ENCODE results near the gene BAD. TPM values are rescaled to one million over a fixed set of nuclear protein-coding genes. Genes with fewer than 3 reads are reported as not detected.

Gene BAD
- polyA plus RNA-seq, 1 donor = 39.6 TPM

DNA sequence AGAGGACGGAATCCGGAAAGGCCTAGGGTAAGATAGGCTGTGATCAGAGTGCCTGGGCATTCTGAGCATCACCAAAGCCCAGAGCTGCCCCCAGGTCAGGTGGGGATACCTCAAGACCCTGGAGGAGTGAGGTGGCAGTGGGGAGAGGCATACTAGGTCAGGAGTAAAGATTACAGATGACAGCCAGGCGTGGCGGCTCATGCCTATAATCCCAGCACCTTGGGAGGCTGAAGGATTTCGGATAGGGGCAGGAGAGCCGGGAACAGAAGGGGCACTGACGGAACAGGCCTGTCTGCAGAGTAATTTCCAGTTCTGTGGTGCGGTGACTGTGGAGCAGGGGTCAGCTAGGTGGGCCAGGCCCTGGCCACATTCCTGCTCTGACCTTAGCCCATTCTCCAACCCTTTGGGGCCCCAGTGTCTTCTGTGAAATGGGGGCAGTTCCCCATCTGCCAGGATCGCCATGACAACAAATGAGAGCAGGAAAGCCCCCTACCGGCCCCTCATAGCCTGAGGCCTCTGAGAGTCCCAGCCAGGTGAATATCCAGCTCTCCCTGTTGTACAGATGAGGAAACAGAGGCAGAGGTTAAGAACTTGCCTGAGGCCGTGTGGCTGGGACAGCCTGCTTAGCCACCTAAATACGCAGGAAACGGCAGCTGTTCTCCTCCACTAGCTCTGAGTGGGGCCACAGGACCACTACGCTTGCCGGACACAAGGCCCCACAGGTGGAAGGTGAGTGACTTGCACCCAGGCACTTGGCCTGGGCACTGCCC is 9.2 kb downstream of the BAD start:
- DNase-seq = no peak
- Histone ChIP-seq H3K4me1 (ENCODE audit: control insufficient read depth, insufficient read depth, low read length) (peaks cover 21% of the 10 kb centered on the region), H3K27me3 (ENCODE audit: control insufficient read depth, insufficient read depth, low read length) (no peaks in the 10 kb centered on the region), H3K36me3 (ENCODE audit: control insufficient read depth, insufficient read depth, low read length) (peaks cover 31% of the 10 kb centered on the region), H3K27ac (ENCODE audit: low read length) (no peak overlapping the region), H3K4me3 (ENCODE audit: low read length) (no peak overlapping the region), H3K9me3 (ENCODE audit: control insufficient read depth, low read depth, low read length) (no peaks in the 10 kb centered on the region)
- no CpG with 5 or more reads among the region's 15 CpGs for WGBS (ENCODE audit: insufficient coverage, low lambda C conversion rate)

DNA sequence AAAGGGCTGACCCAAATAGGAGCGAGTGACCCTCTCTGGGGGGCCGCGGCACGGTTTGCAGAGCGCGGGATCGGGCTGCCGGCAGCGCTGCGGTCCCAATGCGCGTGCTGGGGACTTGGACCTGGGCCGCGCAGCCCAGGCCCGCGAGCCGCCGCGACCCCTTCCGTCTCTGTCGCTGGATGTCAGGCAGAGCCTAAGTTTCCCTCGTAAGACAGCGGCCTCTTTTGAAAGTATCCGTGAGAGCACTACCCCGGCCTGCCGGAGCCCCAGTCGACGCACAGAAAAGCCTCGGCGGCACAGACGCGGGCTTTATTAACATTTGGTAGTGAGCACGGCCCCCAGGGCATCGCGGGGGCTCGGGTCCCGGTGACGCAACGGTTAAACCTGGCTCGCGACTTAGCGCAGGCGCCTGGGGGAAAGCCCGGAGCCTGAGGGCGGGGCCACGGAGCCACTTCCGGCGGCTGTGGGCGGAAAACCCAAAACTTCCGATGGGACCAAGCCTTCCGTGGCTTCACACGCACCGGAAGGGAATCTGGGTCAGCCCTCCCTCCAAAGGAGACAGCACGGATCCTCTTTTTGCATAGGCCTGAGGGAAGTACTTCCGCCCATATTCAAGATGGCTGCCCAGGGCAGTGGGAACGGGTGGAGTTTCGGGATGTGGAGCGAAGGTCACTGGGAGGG is 14.8 kb downstream of the BAD start:
- peak overlapping the region; percentile 93 for H3K27ac ChIP-seq (ENCODE audit: low read length)
- peaks cover 38% of the 10 kb centered on the region for H3K4me1 ChIP-seq (ENCODE audit: control insufficient read depth, insufficient read depth, low read length)
- peak; percentile 99 to 100 for DNase-seq
- H3K36me3 ChIP-seq (ENCODE audit: control insufficient read depth, insufficient read depth, low read length) = peaks cover 34% of the 10 kb centered on the region
- WGBS (ENCODE audit: insufficient coverage, low lambda C conversion rate) = no CpG with 5 or more reads among the region's 58 CpGs
- peak overlapping the region; percentile 78 for H3K4me3 ChIP-seq (ENCODE audit: low read length)
- H3K27me3 ChIP-seq (ENCODE audit: control insufficient read depth, insufficient read depth, low read length) = no peaks in the 10 kb centered on the region
- H3K9me3 ChIP-seq (ENCODE audit: control insufficient read depth, low read depth, low read length) = no peaks in the 10 kb centered on the region

DNA sequence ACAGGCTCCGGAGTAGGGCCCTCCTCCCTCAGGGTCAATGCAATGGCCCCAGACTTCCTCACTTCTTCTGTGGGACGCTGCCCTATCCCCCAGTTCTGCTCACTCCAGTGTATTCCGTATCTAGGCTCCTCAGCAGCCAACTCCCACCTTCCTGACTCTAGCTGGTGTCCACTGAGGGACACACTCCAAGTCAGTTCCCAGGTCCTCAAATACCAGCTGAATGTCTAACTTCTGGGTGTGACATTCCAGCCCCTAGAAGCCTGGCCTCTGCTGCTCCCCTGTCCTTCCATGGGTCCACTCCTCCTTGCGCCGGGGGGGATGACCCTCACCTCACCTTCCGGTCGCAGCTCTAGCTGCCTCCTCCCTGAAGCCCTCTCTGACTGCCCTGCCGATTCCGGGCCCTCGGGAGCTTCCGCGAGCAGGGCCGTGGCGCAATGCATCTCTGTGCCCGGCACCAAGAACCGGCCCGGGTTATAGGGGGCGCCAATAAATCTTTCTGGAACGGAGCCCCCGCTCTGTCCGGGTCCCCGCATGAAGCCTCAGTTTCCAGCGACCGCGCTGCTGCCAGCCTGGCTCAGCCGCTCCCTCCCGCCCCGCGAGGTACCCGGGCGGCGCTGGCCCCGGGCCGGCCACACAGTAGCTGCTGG is 15.4 kb downstream of the BAD start:
- Histone ChIP-seq H3K27ac (ENCODE audit: low read length) (peak overlapping the region; percentile 93), H3K27me3 (ENCODE audit: control insufficient read depth, insufficient read depth, low read length) (no peaks in the 10 kb centered on the region), H3K4me3 (ENCODE audit: low read length) (peak overlapping the region; percentile 78), H3K9me3 (ENCODE audit: control insufficient read depth, low read depth, low read length) (no peaks in the 10 kb centered on the region), H3K36me3 (ENCODE audit: control insufficient read depth, insufficient read depth, low read length) (peaks cover 41% of the 10 kb centered on the region), H3K4me1 (ENCODE audit: control insufficient read depth, insufficient read depth, low read length) (peaks cover 38% of the 10 kb centered on the region)
- peak; percentile 36 to 69 for DNase-seq
- WGBS (ENCODE audit: insufficient coverage, low lambda C conversion rate) = no CpG with 5 or more reads among the region's 34 CpGs

DNA sequence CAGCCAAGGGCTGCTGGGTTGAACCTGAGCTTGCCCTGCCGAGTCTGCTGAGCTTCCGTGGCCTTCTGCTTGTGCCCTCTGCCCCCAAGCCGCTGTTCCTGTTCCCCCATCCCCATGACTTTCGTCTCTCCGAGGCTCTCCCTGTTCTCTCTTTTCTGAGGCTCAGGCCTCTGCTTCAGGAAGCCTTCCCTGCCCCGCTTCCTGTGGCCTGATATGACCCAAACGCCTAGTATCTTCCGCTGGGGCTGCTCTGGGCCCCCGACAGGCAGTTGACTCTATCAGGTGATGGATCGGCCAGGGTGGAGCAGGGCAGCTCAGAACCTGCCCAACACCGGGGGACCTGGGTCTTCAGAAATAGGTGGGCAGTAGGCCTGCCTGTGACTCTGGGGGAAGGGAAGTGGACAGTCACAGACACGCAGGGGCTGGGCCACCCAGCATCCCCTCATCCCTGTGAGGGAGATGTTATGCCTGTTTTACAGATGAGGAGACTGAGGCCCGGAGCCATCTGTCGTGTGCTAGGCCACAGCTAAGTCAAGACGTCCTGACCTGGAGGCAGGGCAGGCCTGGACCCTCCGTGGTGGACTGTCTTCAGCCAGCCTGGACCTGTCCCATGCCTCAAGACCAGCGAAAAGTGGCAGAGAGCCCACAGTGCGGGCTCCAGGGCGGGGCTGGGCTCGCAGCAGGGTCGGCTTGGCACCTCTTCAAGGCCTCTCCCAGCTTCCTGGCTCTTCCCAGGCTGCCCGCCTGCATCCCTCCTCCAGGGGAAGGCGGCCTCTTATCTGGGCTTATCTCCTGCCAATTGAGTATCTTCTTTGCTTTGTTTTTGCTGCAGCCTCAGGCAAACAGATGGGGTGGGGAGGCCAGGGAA is 16.2 kb downstream of the BAD start:
- Histone ChIP-seq H3K4me1 (ENCODE audit: control insufficient read depth, insufficient read depth, low read length) (peaks cover 31% of the 10 kb centered on the region), H3K27me3 (ENCODE audit: control insufficient read depth, insufficient read depth, low read length) (no peaks in the 10 kb centered on the region), H3K4me3 (ENCODE audit: low read length) (peak overlapping the region; percentile 78), H3K36me3 (ENCODE audit: control insufficient read depth, insufficient read depth, low read length) (peaks cover 48% of the 10 kb centered on the region), H3K27ac (ENCODE audit: low read length) (peak overlapping the region; percentile 93), H3K9me3 (ENCODE audit: control insufficient read depth, low read depth, low read length) (no peaks in the 10 kb centered on the region)
- peak in 1 of 2 donors; percentile 50 for DNase-seq
- 80% methylated on average over 1 of the region's 23 CpGs for WGBS (ENCODE audit: insufficient coverage, low lambda C conversion rate)

DNA sequence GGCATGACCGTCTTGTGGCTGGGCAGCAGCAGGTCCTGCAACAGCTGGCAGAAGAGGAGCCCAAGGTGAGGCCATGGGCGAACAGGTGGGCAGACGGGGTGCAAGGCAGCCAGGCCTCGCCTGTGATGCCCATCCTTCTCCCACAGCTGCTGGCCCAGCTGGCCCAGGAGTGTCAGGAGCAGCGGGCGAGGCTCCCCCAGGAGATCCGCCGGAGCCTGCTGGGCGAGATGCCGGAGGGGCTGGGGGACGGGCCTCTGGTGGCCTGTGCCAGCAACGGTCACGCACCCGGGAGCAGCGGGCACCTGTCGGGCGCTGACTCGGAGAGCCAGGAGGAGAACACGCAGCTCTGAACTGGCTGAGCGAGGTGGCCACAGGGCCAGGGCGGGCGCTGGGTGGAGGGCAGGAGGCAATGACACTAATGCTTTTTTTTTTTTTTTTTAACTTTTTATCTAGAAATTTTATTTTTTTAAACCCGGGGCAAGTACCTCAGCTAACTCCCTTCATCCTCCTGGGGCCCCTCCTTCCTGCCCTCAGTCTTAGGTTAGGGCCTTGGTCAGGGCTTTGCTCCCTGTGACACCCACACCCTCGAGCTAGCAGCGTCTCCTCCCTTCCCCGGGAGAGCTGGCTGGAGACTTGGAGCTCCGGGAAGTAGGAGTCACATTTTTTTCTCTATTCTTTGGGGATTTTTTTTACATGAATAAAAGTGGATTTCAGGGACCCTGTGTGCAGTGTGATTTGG is 17.1 kb downstream of the BAD start:
- Histone ChIP-seq H3K27ac (ENCODE audit: low read length) (no peak overlapping the region), H3K9me3 (ENCODE audit: control insufficient read depth, low read depth, low read length) (no peaks in the 10 kb centered on the region), H3K36me3 (ENCODE audit: control insufficient read depth, insufficient read depth, low read length) (peaks cover 57% of the 10 kb centered on the region), H3K27me3 (ENCODE audit: control insufficient read depth, insufficient read depth, low read length) (no peaks in the 10 kb centered on the region), H3K4me1 (ENCODE audit: control insufficient read depth, insufficient read depth, low read length) (peaks cover 25% of the 10 kb centered on the region), H3K4me3 (ENCODE audit: low read length) (no peak overlapping the region)
- 20% methylated on average over 1 of the region's 27 CpGs for WGBS (ENCODE audit: insufficient coverage, low lambda C conversion rate)
- no peak for DNase-seq

DNA sequence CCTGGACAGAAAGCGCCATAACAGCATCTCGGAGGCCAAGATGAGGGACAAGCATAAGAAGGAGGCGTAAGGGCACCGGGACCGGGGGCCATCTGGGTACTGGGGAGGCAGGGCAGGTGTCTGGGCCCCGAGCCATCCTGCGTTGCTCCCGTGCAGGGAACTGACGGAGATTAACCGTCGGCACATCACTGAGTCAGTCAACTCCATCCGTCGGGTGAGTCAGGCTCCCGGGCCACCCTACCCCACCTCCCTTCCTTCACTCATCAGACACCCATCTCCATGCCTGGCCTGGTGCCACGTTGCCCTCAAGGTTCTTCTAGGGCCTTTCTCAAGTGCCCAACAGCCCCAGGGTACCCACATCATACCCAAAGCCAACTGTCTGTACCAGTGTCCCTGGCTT is 18.1 kb downstream of the BAD start:
- DNase-seq = no peak
- Histone ChIP-seq H3K27me3 (ENCODE audit: control insufficient read depth, insufficient read depth, low read length) (no peaks in the 10 kb centered on the region), H3K9me3 (ENCODE audit: control insufficient read depth, low read depth, low read length) (no peaks in the 10 kb centered on the region), H3K36me3 (ENCODE audit: control insufficient read depth, insufficient read depth, low read length) (peaks cover 68% of the 10 kb centered on the region), H3K4me3 (ENCODE audit: low read length) (no peak overlapping the region), H3K27ac (ENCODE audit: low read length) (no peak overlapping the region), H3K4me1 (ENCODE audit: control insufficient read depth, insufficient read depth, low read length) (peaks cover 17% of the 10 kb centered on the region)
- WGBS (ENCODE audit: insufficient coverage, low lambda C conversion rate) = 92% methylated on average over 7 of the region's 15 CpGs

DNA sequence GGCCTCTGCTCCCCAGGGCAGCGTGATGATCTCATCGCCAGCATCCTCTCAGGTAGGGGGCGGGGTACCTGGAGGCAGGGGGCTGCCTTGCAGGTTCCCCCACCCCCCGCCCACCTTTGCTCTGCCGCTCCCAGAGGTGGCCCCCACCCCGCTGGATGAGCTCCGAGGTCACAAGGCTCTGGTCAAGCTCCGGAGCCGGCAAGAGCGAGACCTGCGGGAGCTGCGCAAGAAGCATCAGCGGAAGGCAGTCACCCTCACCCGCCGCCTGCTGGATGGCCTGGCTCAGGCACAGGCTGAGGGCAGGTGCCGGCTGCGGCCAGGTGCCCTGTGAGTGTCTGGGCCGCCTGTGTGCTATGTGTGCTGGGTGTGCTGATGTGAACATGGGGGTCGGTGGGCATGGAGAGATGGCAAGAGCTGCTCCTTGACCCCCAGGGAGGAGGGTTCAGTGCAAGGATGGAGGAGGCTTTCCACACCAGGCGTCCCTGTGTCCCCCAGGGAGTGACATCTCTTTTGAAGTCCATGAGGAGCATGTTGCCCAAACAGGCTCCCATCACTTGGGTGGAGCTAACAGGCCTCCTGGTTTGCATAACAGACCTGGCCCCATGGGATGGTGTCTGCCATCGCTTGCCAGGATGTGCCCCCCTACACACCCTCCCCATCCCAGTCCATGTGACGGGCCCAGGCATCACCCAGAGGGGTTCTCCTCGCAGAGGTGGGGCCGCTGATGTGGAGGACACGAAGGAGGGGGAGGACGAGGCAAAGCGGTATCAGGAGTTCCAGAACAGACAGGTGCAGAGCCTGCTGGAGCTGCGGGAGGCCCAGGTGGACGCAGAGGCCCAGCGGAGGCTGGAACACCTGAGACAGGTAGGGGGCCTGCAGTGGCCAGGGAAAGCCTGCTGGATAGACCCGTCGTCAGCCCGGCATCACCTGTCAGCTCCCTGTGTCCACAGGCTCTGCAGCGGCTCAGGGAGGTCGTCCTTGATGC is 19.0 kb downstream of the BAD start:
- Histone ChIP-seq H3K9me3 (ENCODE audit: control insufficient read depth, low read depth, low read length) (no peaks in the 10 kb centered on the region), H3K4me1 (ENCODE audit: control insufficient read depth, insufficient read depth, low read length) (peaks cover 17% of the 10 kb centered on the region), H3K4me3 (ENCODE audit: low read length) (no peak overlapping the region), H3K27ac (ENCODE audit: low read length) (no peak overlapping the region), H3K36me3 (ENCODE audit: control insufficient read depth, insufficient read depth, low read length) (peaks cover 74% of the 10 kb centered on the region), H3K27me3 (ENCODE audit: control insufficient read depth, insufficient read depth, low read length) (no peaks in the 10 kb centered on the region)
- DNase-seq = no peak
- no CpG with 5 or more reads among the region's 35 CpGs for WGBS (ENCODE audit: insufficient coverage, low lambda C conversion rate)

DNA sequence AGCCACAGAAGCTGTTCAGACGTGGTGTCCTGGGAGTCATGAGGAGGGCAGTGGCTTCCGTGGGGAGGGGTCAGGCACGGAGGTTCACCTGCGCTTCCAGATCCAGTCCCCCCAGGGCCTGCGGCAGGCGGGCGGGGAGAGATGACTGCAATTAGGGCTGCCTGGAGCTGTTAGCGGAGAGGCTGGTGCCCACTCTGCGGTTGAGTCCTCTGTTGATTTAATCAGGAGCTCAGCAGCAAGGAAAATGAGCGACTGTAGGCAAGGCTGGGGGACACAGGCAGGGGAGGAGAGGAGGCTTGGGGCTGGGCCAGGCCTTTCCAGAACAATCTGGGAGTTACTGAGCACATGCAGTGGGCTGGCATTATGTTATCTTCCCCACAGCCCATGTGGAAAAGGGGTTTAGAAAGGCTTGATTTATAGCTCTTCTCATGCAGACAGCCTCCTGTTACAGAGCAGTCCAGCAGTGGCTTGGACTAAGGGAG is 20.1 kb downstream of the BAD start:
- Histone ChIP-seq H3K4me1 (ENCODE audit: control insufficient read depth, insufficient read depth, low read length) (peaks cover 20% of the 10 kb centered on the region), H3K27ac (ENCODE audit: low read length) (no peak overlapping the region), H3K36me3 (ENCODE audit: control insufficient read depth, insufficient read depth, low read length) (peaks cover 85% of the 10 kb centered on the region), H3K27me3 (ENCODE audit: control insufficient read depth, insufficient read depth, low read length) (no peaks in the 10 kb centered on the region), H3K4me3 (ENCODE audit: low read length) (no peak overlapping the region), H3K9me3 (ENCODE audit: control insufficient read depth, low read depth, low read length) (no peaks in the 10 kb centered on the region)
- no peak for DNase-seq
- WGBS (ENCODE audit: insufficient coverage, low lambda C conversion rate) = no CpG with 5 or more reads among the region's 10 CpGs

DNA sequence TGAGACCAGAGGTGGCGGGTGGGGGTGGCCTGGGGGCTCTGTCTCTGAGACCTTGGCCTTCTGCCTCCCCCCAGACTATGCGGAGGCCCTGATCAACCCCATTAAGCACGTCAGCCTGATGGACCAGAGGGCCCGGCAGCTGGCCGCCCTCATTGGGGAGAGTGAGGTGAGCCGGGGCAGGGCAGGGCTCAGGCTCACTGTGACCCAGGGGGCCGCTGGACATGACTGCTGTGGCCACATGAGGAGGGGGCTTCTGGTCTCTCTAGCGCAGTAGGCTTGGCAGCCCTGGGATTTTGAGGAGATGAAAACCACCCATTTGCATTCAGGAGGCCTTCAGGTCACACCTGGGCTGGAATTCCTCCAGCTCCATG is 20.5 kb downstream of the BAD start:
- H3K4me3 ChIP-seq (ENCODE audit: low read length) = no peak overlapping the region
- no CpG with 5 or more reads among the region's 8 CpGs for WGBS (ENCODE audit: insufficient coverage, low lambda C conversion rate)
- H3K9me3 ChIP-seq (ENCODE audit: control insufficient read depth, low read depth, low read length) = no peaks in the 10 kb centered on the region
- no peak overlapping the region for H3K27ac ChIP-seq (ENCODE audit: low read length)
- peaks cover 90% of the 10 kb centered on the region for H3K36me3 ChIP-seq (ENCODE audit: control insufficient read depth, insufficient read depth, low read length)
- H3K27me3 ChIP-seq (ENCODE audit: control insufficient read depth, insufficient read depth, low read length) = no peaks in the 10 kb centered on the region
- peaks cover 19% of the 10 kb centered on the region for H3K4me1 ChIP-seq (ENCODE audit: control insufficient read depth, insufficient read depth, low read length)
- DNase-seq = no peak
